ENCODE data around the gene ANKRD16.

DNA sequence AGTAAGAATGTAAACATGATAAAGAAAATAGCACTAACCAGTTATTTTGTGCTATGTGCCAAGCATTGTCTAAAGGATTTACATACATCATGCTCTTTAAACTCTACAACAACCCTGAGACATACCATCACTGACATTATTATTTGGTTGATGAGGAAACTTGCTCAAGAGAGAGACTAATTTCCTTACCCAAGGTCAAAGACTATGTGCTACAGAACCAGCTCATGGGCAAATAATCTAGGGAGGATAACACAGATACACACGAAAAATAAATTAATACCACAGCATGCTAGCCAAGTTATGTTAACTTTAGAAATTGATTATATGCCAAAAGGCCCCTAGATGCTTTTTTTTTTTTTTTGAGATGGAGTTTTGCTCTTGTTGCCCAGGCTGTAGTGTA lies 2.7 kb downstream of the ANKRD16 start:
- TF ChIP-seq, protein P1, sequence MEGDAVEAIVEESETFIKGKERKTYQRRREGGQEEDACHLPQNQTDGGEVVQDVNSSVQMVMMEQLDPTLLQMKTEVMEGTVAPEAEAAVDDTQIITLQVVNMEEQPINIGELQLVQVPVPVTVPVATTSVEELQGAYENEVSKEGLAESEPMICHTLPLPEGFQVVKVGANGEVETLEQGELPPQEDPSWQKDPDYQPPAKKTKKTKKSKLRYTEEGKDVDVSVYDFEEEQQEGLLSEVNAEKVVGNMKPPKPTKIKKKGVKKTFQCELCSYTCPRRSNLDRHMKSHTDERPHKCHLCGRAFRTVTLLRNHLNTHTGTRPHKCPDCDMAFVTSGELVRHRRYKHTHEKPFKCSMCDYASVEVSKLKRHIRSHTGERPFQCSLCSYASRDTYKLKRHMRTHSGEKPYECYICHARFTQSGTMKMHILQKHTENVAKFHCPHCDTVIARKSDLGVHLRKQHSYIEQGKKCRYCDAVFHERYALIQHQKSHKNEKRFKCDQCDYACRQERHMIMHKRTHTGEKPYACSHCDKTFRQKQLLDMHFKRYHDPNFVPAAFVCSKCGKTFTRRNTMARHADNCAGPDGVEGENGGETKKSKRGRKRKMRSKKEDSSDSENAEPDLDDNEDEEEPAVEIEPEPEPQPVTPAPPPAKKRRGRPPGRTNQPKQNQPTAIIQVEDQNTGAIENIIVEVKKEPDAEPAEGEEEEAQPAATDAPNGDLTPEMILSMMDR (IDR thresholded peaks at IDR 0.05): no peak
- no peak for TF ChIP-seq POLR2A (IDR thresholded peaks at IDR 0.05)

Data from stomach (tissue), 4 donors.